Fibroblast of skin of right biceps (primary cell): ENCODE results near the gene ZSCAN26.

Experiments
- DNase-seq: peaks from one replicate; pipeline ENCODE4 v3.0.0-alpha.2; 2013

ZSCAN26 gene

GRCh38 chr6:28323813-28324424, 57.0 kb downstream of the ZSCAN26 start:
- no peak for DNase-seq

DNA sequence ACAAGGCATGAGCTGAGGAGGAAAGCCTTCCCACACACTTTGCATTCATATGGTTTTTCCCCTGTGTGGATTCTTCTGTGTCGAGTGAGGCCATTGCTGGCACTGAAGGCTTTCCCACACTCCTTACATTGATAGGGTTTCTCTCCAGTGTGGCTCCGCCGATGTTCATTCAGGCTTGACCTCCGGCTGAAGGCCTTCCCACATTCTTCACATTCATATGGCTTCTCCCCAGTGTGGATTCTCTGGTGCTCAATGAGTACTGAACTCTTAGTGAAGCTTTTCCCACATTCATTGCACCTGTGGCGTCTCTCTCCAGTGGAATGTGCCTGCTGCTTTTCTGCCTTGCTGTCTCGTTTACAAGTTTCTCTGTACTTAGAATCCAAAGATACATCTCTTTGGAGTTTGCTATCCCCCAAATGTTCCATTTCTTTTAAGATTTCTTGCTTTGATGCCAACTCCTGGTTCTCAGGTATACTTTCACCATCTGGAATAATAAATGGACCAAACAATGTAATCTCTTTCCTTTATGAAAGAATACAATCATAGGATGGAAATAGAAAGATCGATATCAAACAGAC, 59.5 kb downstream of the ZSCAN26 start:
- no peak for DNase-seq
